Ishikawa (cell line): ENCODE measurements around the gene NLRP4.

Experiments
- EP300 ChIP-seq: IDR thresholded peaks from 2 replicates; pipeline ENCODE4 v1.6.1; 2012; ENCODE audit warnings: borderline replicate concordance
- YY1 ChIP-seq: IDR thresholded peaks from 2 replicates; pipeline ENCODE4 v1.6.1; 2012; ENCODE audit warnings: low read depth

DNA sequence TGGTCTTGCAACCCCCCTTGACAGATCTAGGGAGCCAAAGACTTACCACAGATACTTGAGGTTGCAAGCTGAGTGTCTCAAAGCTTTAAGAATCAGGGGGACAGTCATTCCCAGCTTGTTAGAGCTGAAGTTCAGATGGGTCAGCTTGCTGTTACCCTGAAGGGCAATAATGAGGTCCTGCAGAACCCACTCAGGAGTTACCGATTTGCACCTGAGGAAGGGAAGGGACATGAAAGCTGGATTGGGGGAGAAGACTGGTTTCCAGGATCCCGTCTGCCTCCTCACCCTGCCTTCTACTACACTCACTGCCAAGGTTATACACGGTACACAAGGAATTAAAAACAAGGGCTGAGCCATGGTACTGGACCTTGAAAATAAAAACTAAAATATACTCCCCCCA is 71.4 kb downstream of the NLRP4 start:
- TF ChIP-seq YY1, result no peak
- no peak for TF ChIP-seq EP300
